ENCODE results near the gene GSS. TPM values are rescaled to one million over a fixed set of nuclear protein-coding genes. Genes with fewer than 3 reads are reported as not detected.

GSS gene
- total RNA-seq, 1 experiment from 2014 or later: 83.6 TPM

DNA sequence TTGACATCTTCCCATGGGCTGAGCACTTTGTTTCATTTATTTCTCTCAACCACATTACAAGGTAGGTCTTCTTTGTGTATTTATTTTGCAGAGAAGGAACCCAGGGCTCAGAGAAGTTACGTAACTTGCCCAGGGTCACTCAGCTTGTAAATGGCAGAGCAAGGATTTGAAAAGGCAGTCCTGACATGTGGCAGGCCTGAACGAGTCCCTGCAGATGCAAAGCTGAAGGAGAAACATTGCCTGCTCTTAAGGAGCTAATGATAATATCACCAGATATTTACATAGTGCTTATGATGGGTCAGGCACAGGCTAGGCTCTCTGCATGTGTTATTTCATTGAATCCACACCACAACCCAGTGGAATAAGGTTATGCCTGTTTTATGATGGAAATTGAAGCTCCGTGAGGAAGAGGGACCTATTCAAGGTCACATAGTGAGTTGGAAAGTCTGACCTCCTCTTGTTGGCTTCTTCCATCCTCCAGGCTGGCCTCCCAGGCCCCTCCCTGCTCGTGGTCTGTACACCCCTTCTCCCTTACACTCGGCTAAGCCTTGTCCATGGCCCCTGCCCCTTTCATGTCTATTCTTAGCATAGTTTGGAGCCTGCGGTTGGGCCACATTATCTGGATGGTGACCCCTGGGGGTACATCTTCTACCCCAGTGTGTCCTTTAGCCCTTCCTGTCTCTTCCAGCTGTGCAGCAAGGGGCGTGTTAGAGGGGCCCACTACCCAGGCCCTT lies 12.6 kb upstream of the GSS start (continued):
- TF ChIP-seq, protein P1, sequence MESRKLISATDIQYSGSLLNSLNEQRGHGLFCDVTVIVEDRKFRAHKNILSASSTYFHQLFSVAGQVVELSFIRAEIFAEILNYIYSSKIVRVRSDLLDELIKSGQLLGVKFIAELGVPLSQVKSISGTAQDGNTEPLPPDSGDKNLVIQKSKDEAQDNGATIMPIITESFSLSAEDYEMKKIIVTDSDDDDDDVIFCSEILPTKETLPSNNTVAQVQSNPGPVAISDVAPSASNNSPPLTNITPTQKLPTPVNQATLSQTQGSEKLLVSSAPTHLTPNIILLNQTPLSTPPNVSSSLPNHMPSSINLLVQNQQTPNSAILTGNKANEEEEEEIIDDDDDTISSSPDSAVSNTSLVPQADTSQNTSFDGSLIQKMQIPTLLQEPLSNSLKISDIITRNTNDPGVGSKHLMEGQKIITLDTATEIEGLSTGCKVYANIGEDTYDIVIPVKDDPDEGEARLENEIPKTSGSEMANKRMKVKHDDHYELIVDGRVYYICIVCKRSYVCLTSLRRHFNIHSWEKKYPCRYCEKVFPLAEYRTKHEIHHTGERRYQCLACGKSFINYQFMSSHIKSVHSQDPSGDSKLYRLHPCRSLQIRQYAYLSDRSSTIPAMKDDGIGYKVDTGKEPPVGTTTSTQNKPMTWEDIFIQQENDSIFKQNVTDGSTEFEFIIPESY (IDR thresholded peaks at IDR 0.05; ENCODE audit: extremely low read depth, insufficient replicate concordance, low read length): no peak

DNA sequence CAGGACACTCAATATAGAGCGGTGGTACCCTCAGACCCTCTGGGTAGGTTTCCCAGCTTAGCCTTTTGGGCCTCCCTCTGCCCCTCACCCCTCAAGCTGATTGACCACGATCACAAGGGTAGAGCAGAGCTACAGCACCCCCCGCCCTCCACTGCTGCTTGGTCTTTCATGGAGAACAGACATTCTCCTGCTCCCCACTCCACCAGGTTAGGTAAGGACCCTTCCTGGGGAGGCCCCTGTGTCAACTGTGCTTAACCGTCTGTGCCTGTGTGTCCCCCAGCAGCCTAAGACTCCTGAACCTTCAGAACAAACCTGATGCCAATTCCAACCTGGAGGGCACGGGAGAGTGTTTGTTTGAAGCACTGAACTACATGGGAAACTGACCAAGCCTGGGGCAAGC lies 11.8 kb upstream of the GSS start:
- Histone ChIP-seq H3K4me2 (ENCODE audit: low read length) (no peak overlapping the region), H2AFZ (ENCODE audit: low read depth, low read length, poor library complexity, severe bottlenecking) (no peak overlapping the region), H3K79me2 (ENCODE audit: insufficient read depth, low read length) (no peaks in the 10 kb centered on the region), H3K9ac (ENCODE audit: low read length) (no peak overlapping the region), H3K9me3 (ENCODE audit: control insufficient read depth in 1 of 2, insufficient read depth in 1 of 2, low read depth in 1 of 2, low read length in 2 of 2) (no peaks in the 10 kb centered on the region), H3K27me3 (ENCODE audit: insufficient read depth, low read length) (no peaks in the 10 kb centered on the region), H4K20me1 (ENCODE audit: insufficient read depth) (no peaks in the 10 kb centered on the region), H3K27ac (ENCODE audit: low read depth, low read length) (no peak overlapping the region), H3K36me3 (ENCODE audit: control insufficient read depth in 1 of 2, insufficient read depth in 2 of 2, low read length in 2 of 2) (no peaks in the 10 kb centered on the region), H3K4me3 (replicated peaks in 1 of 2; ENCODE audit: low read depth in 1 of 2, low read length in 2 of 2) (no peak overlapping the region), H3K4me1 (ENCODE audit: control insufficient read depth in 1 of 2, insufficient read depth in 2 of 2, low read length in 2 of 2) (no peaks in the 10 kb centered on the region), H3K9me2 (ENCODE audit: insufficient read depth) (no peaks in the 10 kb centered on the region)
- ChIA-PET CTCF (no interaction called here), POLR2A (no interaction called here), RAD21 (ENCODE audit: low non-redundant PET in 1 of 2, low total read pairs in 2 of 2, uncharacterized antibody in 2 of 2, unreplicated experiment in 2 of 2) (no interaction called here)
- BruUV-seq (replicated peaks): no TSS peak
- DNase-seq (ENCODE audit: low read depth, low spot score): no peak
- intact Hi-C loops (cut with micrococcal nuclease): no loop called here
- no peak for TF ChIP-seq YY1 (IDR thresholded peaks at IDR 0.05; ENCODE audit: extremely low read depth, insufficient replicate concordance, low read depth, low read length)
- no peak for ATAC-seq

- no peaks in the 10 kb centered on the region for H3K27me3 ChIP-seq (ENCODE audit: insufficient read depth, low read length)
- POLR2A ChIA-PET: no interaction called here
- H2AFZ ChIP-seq (ENCODE audit: low read depth, low read length, poor library complexity, severe bottlenecking): no peak overlapping the region
- DNase-seq (ENCODE audit: low read depth, low spot score) (no peak), ATAC-seq (no peak)
- H3K4me1 ChIP-seq (ENCODE audit: control insufficient read depth in 1 of 2, insufficient read depth in 2 of 2, low read length in 2 of 2): peaks cover 0 to 7% of the 10 kb centered on the region in 2 experiments; a peak in 1 of 4 replicates
- CTCF ChIA-PET: no interaction called here
- no peaks in the 10 kb centered on the region for H3K9me3 ChIP-seq (ENCODE audit: control insufficient read depth in 1 of 2, insufficient read depth in 1 of 2, low read depth in 1 of 2, low read length in 2 of 2)
- H3K79me2 ChIP-seq (ENCODE audit: insufficient read depth, low read length): no peaks in the 10 kb centered on the region
- no peaks in the 10 kb centered on the region for H3K36me3 ChIP-seq (ENCODE audit: control insufficient read depth in 1 of 2, insufficient read depth in 2 of 2, low read length in 2 of 2)
- H3K4me2 ChIP-seq (ENCODE audit: low read length): no peak overlapping the region
- no peaks in the 10 kb centered on the region for H3K9me2 ChIP-seq (ENCODE audit: insufficient read depth)
- no TSS peak for BruUV-seq (replicated peaks)
- RAD21 ChIA-PET (ENCODE audit: low non-redundant PET in 1 of 2, low total read pairs in 2 of 2, uncharacterized antibody in 2 of 2, unreplicated experiment in 2 of 2): no interaction called here
- intact Hi-C loops (cut with micrococcal nuclease): no loop called here
- no peak overlapping the region for H3K4me3 ChIP-seq (replicated peaks in 1 of 2; ENCODE audit: low read depth in 1 of 2, low read length in 2 of 2)
- no peaks in the 10 kb centered on the region for H4K20me1 ChIP-seq (ENCODE audit: insufficient read depth)
- H3K9ac ChIP-seq (ENCODE audit: low read length): no peak overlapping the region
- no peak overlapping the region for H3K27ac ChIP-seq (ENCODE audit: low read depth, low read length)
- TF ChIP-seq CEBPB (IDR thresholded peaks at IDR 0.05; ENCODE audit: low read depth) (no peak), SP1 (IDR thresholded peaks at IDR 0.05; ENCODE audit: low read depth) (no peak), CBX3 (IDR thresholded peaks at IDR 0.05; ENCODE audit: low read depth) (no peak), EZH2 (IDR thresholded peaks at IDR 0.05) (no peak), SIN3A (IDR thresholded peaks at IDR 0.05; ENCODE audit: low read depth) (no peak), CTCF (IDR thresholded peaks at IDR 0.05 in 2 of 3, conservative IDR thresholded peaks at IDR 0.05 in 1 of 3; ENCODE audit: borderline replicate concordance in 1 of 3, insufficient read depth in 1 of 3, low read depth in 2 of 3, low read length in 2 of 3) (no peak), REST (IDR thresholded peaks at IDR 0.05; ENCODE audit: low read depth) (no peak), JUND (IDR thresholded peaks at IDR 0.05) (no peak)
Observed at GRCh38 chr20:34965051-34965450, 9.4 kb upstream of the GSS start.

All from HCT116 (cell line).